ENCODE data around the gene UGT1A6. TPM values are rescaled to one million over a fixed set of nuclear protein-coding genes. Genes with fewer than 3 reads are reported as not detected.
"Not testable (repeated sequence)": the region's sequence is repeated elsewhere in the genome, so short reads cannot be mapped to it uniquely, and the experiment has no call there.

The UGT1A6 gene
- not detected for total RNA-seq

DNA sequence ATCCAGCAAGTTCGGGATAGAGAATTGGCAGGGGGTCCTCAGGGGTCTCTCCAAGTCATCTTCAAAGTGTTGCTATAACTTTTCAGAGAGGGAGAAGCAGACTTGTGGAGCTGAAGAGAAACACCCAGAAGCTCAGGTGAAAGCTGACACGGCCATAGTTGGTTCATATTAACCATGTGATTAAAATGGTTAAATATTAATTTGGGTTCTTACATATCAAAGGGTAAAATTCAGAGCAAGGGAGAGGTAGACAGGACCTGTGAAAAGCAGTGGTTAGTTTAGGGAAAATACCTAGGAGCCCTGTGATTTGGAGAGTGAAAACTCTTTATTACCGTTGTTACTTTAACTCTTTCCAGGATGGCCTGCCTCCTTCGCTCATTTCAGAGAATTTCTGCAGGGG, at the start of gene UGT1A6:
UGT1A6 (plus strand) TSS at position 243 of the 400 bp plus-strand sequence; CDS start at position 358, 115 bp downstream.
- DNase-seq (no peak), ATAC-seq (no peak)
- Mint-ChIP-seq H3K4me1 (ENCODE audit: low read depth) (no peaks in the 10 kb centered on the region), H3K4me3 (no peak within 1 kb of the TSS), H3K27me3 (ENCODE audit: low read depth) (peaks cover 28% of the 10 kb centered on the region), H3K9me3 (ENCODE audit: insufficient read depth) (no peaks in the 10 kb centered on the region), H3K27ac (no peak within 1 kb of the TSS), H3K36me3 (ENCODE audit: low read depth) (no peaks in the 10 kb centered on the region)
- ChIA-PET POLR2A (no interaction called here), CTCF (no interaction called here)

DNA sequence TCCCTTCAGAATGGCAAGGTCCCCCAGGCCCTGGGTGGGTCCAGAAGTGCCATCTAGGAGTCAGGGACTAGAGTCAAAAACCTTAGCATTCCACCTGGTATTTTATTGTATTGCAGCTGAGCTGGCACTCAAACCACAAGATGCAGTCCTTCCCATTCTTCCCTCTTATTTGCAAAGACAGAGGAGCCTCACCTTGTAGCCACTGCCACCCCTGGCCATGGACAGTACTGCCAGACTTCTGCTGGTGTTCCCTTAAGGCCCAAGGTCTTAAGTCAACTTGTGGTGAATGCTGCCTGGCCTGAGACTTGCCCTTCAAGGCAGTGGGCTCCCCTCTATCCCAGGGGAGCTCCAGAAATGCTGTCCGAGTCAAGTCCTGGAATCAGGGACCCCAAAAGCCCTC, 49.6 kb upstream of the UGT1A6 start:
- Mint-ChIP-seq H3K27me3 (ENCODE audit: low read depth) (peaks cover 7% of the 10 kb centered on the region), H3K27ac (no peak overlapping the region), H3K9me3 (ENCODE audit: insufficient read depth) (peaks cover 7% of the 10 kb centered on the region), H3K4me1 (ENCODE audit: low read depth) (peaks cover 6% of the 10 kb centered on the region), H3K4me3 (no peak overlapping the region), H3K36me3 (ENCODE audit: low read depth) (no peaks in the 10 kb centered on the region)
- ChIA-PET CTCF (no interaction called here), POLR2A (no interaction called here)
- ATAC-seq (no peak), DNase-seq (no peak)

GRCh38 chr2:233646033-233646432, 46.7 kb upstream of the UGT1A6 start:
- CTCF ChIA-PET; ATAC-seq; H3K4me1 Mint-ChIP-seq (ENCODE audit: low read depth); POLR2A ChIA-PET; H3K27me3 Mint-ChIP-seq (ENCODE audit: low read depth); H3K9me3 Mint-ChIP-seq (ENCODE audit: insufficient read depth); H3K4me3 Mint-ChIP-seq; H3K36me3 Mint-ChIP-seq (ENCODE audit: low read depth); DNase-seq; H3K27ac Mint-ChIP-seq: not testable (repeated sequence)

- ATAC-seq, result no peak
- Mint-ChIP-seq H3K27me3 (ENCODE audit: low read depth) (peaks cover 9% of the 10 kb centered on the region), H3K27ac (no peak overlapping the region)
Observed at GRCh38 chr2:233650981-233651380, 41.7 kb upstream of the UGT1A6 start.

DNA sequence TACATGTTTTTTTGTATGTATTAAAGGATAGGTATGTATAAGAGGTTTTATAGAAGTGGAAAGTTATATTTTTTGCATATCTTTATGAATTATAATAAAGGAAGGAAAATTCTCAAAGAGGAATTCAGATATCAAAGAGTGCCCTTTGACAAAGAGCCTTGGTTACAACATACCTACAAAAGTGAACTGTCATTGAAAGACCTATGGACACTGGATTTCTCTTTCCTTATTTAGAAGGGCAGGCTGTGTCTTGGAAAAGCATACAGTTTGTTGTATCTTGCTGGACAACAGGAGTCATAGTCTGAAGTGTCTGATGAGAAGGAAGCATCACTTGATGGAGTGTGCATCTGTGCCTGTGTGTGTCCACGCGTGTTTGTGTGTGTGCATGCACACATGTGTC, 41.3 kb upstream of the UGT1A6 start:
- Mint-ChIP-seq H3K27ac (no peak overlapping the region), H3K9me3 (ENCODE audit: insufficient read depth) (peaks cover 7% of the 10 kb centered on the region), H3K27me3 (ENCODE audit: low read depth) (peaks cover 9% of the 10 kb centered on the region), H3K36me3 (ENCODE audit: low read depth) (no peaks in the 10 kb centered on the region), H3K4me1 (ENCODE audit: low read depth) (no peaks in the 10 kb centered on the region), H3K4me3 (no peak overlapping the region)
- CTCF ChIA-PET, result no interaction called here
- no peak for ATAC-seq
- no peak for DNase-seq
- POLR2A ChIA-PET, result no interaction called here

More at GRCh38 chr2:233650981-233651380, 41.7 kb upstream of the UGT1A6 start:
- Mint-ChIP-seq H3K9me3 (ENCODE audit: insufficient read depth) (peaks cover 7% of the 10 kb centered on the region), H3K4me1 (ENCODE audit: low read depth) (no peaks in the 10 kb centered on the region), H3K36me3 (ENCODE audit: low read depth) (no peaks in the 10 kb centered on the region), H3K4me3 (no peak overlapping the region)
- no peak for DNase-seq
- CTCF ChIA-PET, result no interaction called here
- POLR2A ChIA-PET, result no interaction called here

GRCh38 chr2:233654501-233654900, 38.2 kb upstream of the UGT1A6 start:
- Mint-ChIP-seq H3K9me3 (ENCODE audit: insufficient read depth) (no peaks in the 10 kb centered on the region), H3K27me3 (ENCODE audit: low read depth) (peaks cover 21% of the 10 kb centered on the region), H3K36me3 (ENCODE audit: low read depth) (no peaks in the 10 kb centered on the region), H3K4me1 (ENCODE audit: low read depth) (no peaks in the 10 kb centered on the region), H3K4me3 (no peak overlapping the region), H3K27ac (no peak overlapping the region)
- ATAC-seq (no peak), DNase-seq (no peak)
- CTCF ChIA-PET, result no interaction called here
- POLR2A ChIA-PET, result no interaction called here

DNA sequence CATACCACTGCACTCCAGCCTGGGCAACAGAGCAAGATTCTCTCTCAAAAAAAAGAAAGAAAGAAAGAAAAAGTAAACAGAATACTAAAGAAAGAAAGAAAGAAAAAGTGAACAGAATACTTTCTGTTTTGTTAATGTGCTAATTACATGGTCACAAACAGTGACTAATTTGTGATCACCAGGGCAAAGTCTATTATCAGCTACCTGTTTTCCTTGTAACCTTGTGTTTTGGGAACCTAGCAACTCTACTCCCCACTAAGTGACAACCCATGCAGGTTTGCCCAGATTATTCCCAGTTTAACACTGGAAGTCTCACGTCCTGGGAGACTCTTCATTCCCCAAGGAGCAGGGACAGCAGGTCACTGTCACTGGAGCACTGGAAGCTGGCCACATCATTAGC, 37.6 kb upstream of the UGT1A6 start:
- DNase-seq (no peak), ATAC-seq (no peak)
- POLR2A ChIA-PET, result no interaction called here
- no peak overlapping the region for H3K4me3 Mint-ChIP-seq
- H3K27me3 Mint-ChIP-seq (ENCODE audit: low read depth), result peaks cover 27% of the 10 kb centered on the region
- CTCF ChIA-PET, result no interaction called here
- no peak overlapping the region for H3K27ac Mint-ChIP-seq
- H3K36me3 Mint-ChIP-seq (ENCODE audit: low read depth), result no peaks in the 10 kb centered on the region
- no peaks in the 10 kb centered on the region for H3K4me1 Mint-ChIP-seq (ENCODE audit: low read depth)
- H3K9me3 Mint-ChIP-seq (ENCODE audit: insufficient read depth), result no peaks in the 10 kb centered on the region

DNA sequence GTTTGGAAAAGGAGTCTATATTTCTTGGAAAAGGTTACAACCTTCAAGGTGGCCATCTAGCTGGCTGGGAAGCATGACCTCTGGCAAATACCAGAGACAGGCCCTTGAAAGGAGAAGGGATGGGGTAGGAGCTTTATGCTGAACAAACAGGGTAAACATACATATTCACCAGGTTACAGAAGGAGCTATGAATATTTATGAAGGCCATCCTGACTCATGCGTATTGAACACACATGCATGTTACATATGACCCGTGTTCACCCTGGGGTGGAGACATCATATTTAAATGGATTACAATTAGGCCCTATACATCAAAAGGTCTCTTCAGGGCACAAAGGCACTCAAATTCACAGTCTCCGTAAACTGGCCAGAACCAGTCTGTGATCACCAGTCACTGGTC, 36.7 kb upstream of the UGT1A6 start:
- ATAC-seq, result not testable (repeated sequence)

GRCh38 chr2:233656443-233656842, 36.2 kb upstream of the UGT1A6 start:
- Mint-ChIP-seq H3K4me3 (no peak overlapping the region), H3K36me3 (ENCODE audit: low read depth) (no peaks in the 10 kb centered on the region), H3K27ac (no peak overlapping the region), H3K9me3 (ENCODE audit: insufficient read depth) (no peaks in the 10 kb centered on the region), H3K27me3 (ENCODE audit: low read depth) (peaks cover 29% of the 10 kb centered on the region), H3K4me1 (ENCODE audit: low read depth) (no peaks in the 10 kb centered on the region)
- POLR2A ChIA-PET, result no interaction called here
- no peak for DNase-seq
- no peak for ATAC-seq
- CTCF ChIA-PET, result no interaction called here

More for the DNA sequence above, 36.7 kb upstream of the UGT1A6 start:
- CTCF ChIA-PET; POLR2A ChIA-PET; H3K9me3 Mint-ChIP-seq (ENCODE audit: insufficient read depth); H3K4me1 Mint-ChIP-seq (ENCODE audit: low read depth); H3K27ac Mint-ChIP-seq; H3K36me3 Mint-ChIP-seq (ENCODE audit: low read depth); H3K4me3 Mint-ChIP-seq; DNase-seq: not testable (repeated sequence)
- H3K27me3 Mint-ChIP-seq (ENCODE audit: low read depth), result peaks cover 29% of the 10 kb centered on the region

DNA sequence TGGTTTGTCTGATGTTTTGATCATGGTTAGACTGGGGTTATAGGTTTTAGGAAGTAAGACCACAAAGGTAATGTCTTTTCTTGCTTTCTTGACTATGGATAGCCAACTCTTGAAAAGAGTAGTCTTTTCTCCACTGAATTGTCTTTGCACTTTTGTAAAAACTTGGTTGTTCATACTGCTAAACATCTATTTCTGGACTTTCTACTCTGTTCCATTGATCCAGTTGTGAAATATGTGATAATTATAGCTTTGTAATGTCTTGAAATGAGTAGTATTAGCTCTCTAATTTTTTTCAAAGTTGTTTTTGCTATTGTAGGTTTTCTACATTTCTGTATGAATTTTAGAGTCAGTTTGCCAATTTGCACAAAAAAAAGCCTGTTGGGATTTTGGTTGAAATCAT, 34.1 kb upstream of the UGT1A6 start:
- Mint-ChIP-seq H3K27me3 (ENCODE audit: low read depth) (peaks cover 38% of the 10 kb centered on the region), H3K9me3 (ENCODE audit: insufficient read depth) (no peaks in the 10 kb centered on the region)

GRCh38 chr2:233663911-233664310, 28.8 kb upstream of the UGT1A6 start:
- ChIA-PET POLR2A (no interaction called here), CTCF (no interaction called here)
- H3K36me3 Mint-ChIP-seq (ENCODE audit: low read depth), result no peaks in the 10 kb centered on the region
- ATAC-seq (no peak), DNase-seq (no peak)
- H3K4me3 Mint-ChIP-seq, result no peak overlapping the region
- no peak overlapping the region for H3K27ac Mint-ChIP-seq
- H3K4me1 Mint-ChIP-seq (ENCODE audit: low read depth), result no peaks in the 10 kb centered on the region
- no peaks in the 10 kb centered on the region for H3K9me3 Mint-ChIP-seq (ENCODE audit: insufficient read depth)
- peaks cover 35% of the 10 kb centered on the region for H3K27me3 Mint-ChIP-seq (ENCODE audit: low read depth)

More for the DNA sequence above, 34.1 kb upstream of the UGT1A6 start:
- POLR2A ChIA-PET, result no interaction called here
- CTCF ChIA-PET, result no interaction called here
- Mint-ChIP-seq H3K27ac (no peak overlapping the region), H3K36me3 (ENCODE audit: low read depth) (no peaks in the 10 kb centered on the region), H3K4me3 (no peak overlapping the region), H3K4me1 (ENCODE audit: low read depth) (no peaks in the 10 kb centered on the region)
- ATAC-seq (no peak), DNase-seq (no peak)

- Mint-ChIP-seq H3K4me3 (no peak overlapping the region), H3K27me3 (ENCODE audit: low read depth) (peaks cover 23% of the 10 kb centered on the region), H3K4me1 (ENCODE audit: low read depth) (no peaks in the 10 kb centered on the region), H3K27ac (no peak overlapping the region), H3K36me3 (ENCODE audit: low read depth) (no peaks in the 10 kb centered on the region), H3K9me3 (ENCODE audit: insufficient read depth) (no peaks in the 10 kb centered on the region)
- DNase-seq (no peak), ATAC-seq (no peak)
- CTCF ChIA-PET, result no interaction called here
- POLR2A ChIA-PET, result no interaction called here
Observed at GRCh38 chr2:233668605-233669260, 24.0 kb upstream of the UGT1A6 start.

Data from activated CD8-positive, alpha-beta T cell treated with anti-CD3 and anti-CD28 coated beads, Interleukin-2, amount 10 ng/mL, durations not matched to agents 7 days and 5 days (primary cell).